Endometrial microvascular endothelial cells (primary cell): Measurements from ENCODE around the gene BNIP3. TPM values are rescaled to one million over a fixed set of nuclear protein-coding genes. Genes with fewer than 3 reads are reported as not detected.

Source experiments
- in situ Hi-C: cut with HindIII; loops from 2 replicates; pipeline ENCODE4 v1.10.0; 2017; ENCODE audit warnings: low sequenced_read_pairs, low pct_unique_long_range_greater_than_20kb; ENCODE audit errors: inconsistent ontology term
- total RNA-seq: library from RNA; depleted of rRNA; stranded (reverse); fragments of >200 nt; gene quantifications from one replicate; pipeline ENCODE4 v1.2.3, GENCODE V29; 2015; ENCODE audit errors: inconsistent ontology term

BNIP3 gene
- total RNA-seq, result 96.4 TPM

- in situ Hi-C loops, result no loop called here
Measured at GRCh38 chr10:131981429-131982184, at the start of gene BNIP3. Gene BNIP3, minus strand, starts transcription at chr10:131981923. Its CDS starts 117 bp downstream, at chr10:131981806.

- in situ Hi-C loops, result no loop called here
Measured at GRCh38 chr10:132030898-132031463, 49.3 kb upstream of the BNIP3 start.

GRCh38 chr10:132028706-132029105 lies 47.0 kb upstream of the BNIP3 start:
- in situ Hi-C loops, result no loop called here

- in situ Hi-C loops, result no loop called here
Measured at GRCh38 chr10:132027423-132027983, 45.8 kb upstream of the BNIP3 start.

GRCh38 chr10:132023092-132023811 lies 41.5 kb upstream of the BNIP3 start:
- in situ Hi-C loops, result no loop called here

- in situ Hi-C loops, result no loop called here
Measured at GRCh38 chr10:132022241-132022640, 40.5 kb upstream of the BNIP3 start.

GRCh38 chr10:132021504-132022143 lies 39.9 kb upstream of the BNIP3 start:
- in situ Hi-C loops, result no loop called here

GRCh38 chr10:132021046-132021445 lies 39.3 kb upstream of the BNIP3 start:
- in situ Hi-C loops, result no loop called here

- in situ Hi-C loops, result no loop called here
Measured at GRCh38 chr10:132020456-132020855, 38.7 kb upstream of the BNIP3 start.

- in situ Hi-C loops, result no loop called here
Measured at GRCh38 chr10:132019366-132019765, 37.6 kb upstream of the BNIP3 start.

- in situ Hi-C loops, result no loop called here
Measured at GRCh38 chr10:132018446-132018845, 36.7 kb upstream of the BNIP3 start.

GRCh38 chr10:132016514-132016913 lies 34.8 kb upstream of the BNIP3 start:
- in situ Hi-C loops, result no loop called here

GRCh38 chr10:132011445-132011844 lies 29.7 kb upstream of the BNIP3 start:
- in situ Hi-C loops, result no loop called here

GRCh38 chr10:132011024-132011423 lies 29.3 kb upstream of the BNIP3 start:
- in situ Hi-C loops, result no loop called here

GRCh38 chr10:132010483-132010882 lies 28.8 kb upstream of the BNIP3 start:
- in situ Hi-C loops, result no loop called here

- in situ Hi-C loops, result no loop called here
Measured at GRCh38 chr10:132009575-132009974, 27.9 kb upstream of the BNIP3 start.

- in situ Hi-C loops, result no loop called here
Measured at GRCh38 chr10:132007681-132008080, 26.0 kb upstream of the BNIP3 start.

- in situ Hi-C loops, result no loop called here
Measured at GRCh38 chr10:132006966-132007365, 25.2 kb upstream of the BNIP3 start.

- in situ Hi-C loops, result no loop called here
Measured at GRCh38 chr10:132005147-132005546, 23.4 kb upstream of the BNIP3 start.
